ENCODE measurements around the gene PTGES2.
A peak's percentile ranks its signal among the peaks of the same experiment; 100 is the strongest.

PTGES2 gene

DNA sequence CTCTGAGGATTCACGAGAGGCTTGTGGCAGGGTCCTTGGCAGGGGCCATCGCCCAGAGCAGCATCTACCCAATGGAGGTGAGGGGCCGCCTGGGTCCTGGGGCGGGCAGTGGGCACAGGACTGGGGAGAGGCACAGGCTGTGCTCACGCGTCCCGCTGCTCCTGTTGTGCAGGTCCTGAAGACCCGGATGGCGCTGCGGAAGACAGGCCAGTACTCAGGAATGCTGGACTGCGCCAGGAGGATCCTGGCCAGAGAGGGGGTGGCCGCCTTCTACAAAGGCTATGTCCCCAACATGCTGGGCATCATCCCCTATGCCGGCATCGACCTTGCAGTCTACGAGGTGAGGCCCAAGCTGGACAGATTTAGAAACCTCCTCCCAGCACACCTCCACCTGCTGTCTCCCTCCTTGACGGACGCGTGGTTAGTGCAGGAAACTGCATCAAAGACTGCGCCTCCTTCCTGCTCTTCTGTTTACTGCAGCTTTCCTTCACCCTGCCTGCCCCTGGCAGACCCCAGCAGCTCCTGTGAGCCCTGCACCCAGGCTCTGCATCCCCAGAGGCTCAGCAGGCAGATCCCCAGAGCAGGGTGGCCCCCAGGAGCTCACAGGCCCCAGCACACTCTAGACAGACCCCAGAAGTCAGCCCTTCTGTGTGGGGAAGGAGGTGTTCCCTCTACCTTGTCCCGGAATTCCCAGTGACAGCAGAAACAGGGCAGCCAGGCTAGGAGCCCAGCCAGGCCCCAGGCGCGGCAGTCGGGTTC lies 21.2 kb downstream of the PTGES2 start:
- no peak overlapping the region for H3K4me3 ChIP-seq (ENCODE audit: low read depth, low read length)

GRCh38 chr9:128105538-128106175 lies 21.9 kb downstream of the PTGES2 start:
- no peak overlapping the region for H3K4me3 ChIP-seq (ENCODE audit: low read depth, low read length)

DNA sequence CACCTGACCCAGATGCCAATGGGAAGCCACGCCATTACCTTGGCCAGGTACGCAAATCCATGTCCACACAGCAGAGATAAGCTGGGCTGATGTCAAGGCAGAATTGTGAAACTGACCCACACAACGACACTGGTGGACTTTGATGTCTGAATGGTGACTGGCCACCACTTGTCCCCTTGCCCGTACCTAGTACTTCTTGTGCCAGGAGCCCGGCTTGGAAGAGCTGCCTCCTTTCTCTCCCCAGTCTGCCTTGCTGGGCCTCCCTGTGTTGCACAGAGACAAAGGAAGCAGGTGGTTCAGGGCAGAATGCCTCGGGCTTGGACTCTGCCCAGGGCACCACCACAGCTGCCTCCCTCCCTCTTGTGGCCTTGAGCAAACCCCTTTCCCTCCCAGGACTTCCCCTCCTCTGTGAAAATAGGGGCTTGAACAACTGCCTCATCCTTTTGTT lies 23.3 kb downstream of the PTGES2 start:
- H3K4me3 ChIP-seq (ENCODE audit: low read depth, low read length), result no peak overlapping the region

DNA sequence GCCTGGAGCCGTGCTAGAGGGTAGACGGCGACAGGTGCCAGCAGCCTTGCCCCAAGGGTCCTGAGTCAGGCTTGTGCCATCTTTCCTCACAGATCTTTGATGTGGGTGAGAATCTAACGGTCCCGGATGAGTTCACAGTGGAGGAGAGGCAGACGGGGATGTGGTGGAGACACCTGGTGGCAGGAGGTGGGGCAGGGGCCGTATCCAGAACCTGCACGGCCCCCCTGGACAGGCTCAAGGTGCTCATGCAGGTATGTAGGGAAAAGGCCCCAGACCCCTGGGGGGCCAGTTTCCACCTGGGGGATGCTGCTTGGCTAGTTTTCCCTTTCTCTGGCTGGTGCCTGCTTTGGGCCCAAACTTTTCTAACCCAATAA lies 24.0 kb downstream of the PTGES2 start:
- no peak overlapping the region for H3K4me3 ChIP-seq (ENCODE audit: low read depth, low read length)

GRCh38 chr9:128102861-128103588 lies 24.5 kb downstream of the PTGES2 start:
- H3K4me3 ChIP-seq (ENCODE audit: low read depth, low read length), result no peak overlapping the region

DNA sequence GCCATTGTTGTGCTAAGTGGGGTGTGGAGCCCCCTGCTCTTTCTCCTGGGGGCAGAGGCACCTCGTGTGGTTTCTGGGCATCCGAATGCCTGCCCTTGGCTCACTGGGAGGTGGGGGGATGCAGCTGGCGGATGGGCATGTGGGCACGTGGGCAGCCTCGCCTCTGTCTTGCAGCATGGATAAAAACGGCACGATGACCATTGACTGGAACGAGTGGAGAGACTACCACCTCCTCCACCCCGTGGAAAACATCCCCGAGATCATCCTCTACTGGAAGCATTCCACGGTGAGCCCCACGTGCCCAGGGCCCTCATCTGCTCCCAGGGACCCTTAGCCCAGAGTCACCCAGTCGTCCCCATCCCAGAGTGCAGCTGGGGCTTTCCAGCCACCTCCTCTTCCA lies 25.3 kb downstream of the PTGES2 start:
- no peak overlapping the region for H3K4me3 ChIP-seq (ENCODE audit: low read depth, low read length)

GRCh38 chr9:128101690-128102089 lies 25.8 kb downstream of the PTGES2 start:
- H3K4me3 ChIP-seq (ENCODE audit: low read depth, low read length), result no peak overlapping the region

DNA sequence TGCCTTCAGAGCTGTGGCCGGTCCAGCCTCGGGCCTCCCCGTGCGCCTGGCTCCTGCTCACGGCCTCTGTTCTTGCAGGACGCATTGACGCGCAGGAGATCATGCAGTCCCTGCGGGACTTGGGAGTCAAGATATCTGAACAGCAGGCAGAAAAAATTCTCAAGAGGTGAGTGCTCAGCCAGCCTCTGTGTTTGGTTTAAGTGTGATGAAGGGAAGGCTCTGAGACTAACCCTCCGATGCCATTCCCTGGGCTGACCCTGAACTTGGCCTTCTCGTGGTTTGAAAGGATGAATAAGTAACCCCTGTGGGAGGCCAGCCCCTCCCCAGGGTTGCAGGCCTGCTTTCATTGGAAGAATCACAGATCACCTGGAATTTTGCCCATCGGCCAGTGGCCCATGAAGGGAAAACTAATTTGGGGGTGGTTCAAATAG lies 26.3 kb downstream of the PTGES2 start:
- H3K4me3 ChIP-seq (ENCODE audit: low read depth, low read length), result no peak overlapping the region

GRCh38 chr9:128100581-128100980 lies 26.9 kb downstream of the PTGES2 start:
- no peak overlapping the region for H3K4me3 ChIP-seq (ENCODE audit: low read depth, low read length)

DNA sequence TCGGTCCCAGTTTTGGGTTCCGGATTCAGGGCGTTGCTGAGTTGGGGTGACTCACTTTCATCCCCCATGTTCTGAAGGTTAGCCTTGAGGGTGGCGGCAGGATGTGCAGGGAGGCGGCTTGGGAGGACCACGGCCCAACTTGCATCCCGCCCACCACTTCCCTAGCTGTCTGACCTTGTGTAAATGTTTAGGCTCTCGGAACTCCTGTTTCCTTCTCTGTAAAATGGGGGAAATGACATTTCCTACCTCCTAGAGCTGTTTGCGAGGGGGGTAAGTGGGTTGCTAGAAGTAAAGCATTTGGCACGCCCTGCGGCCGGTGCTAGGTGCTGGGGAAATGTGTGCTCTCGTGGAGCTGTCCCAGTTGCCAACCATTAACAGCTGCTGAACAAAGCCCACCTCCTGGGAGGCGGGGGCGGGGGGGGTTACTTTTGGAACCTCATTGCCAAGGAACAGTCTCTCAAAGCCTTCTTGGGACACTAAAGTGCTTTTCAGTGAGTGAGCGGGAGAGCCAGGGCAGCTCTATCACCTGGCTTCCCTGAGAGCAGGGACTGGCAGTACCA lies 27.5 kb downstream of the PTGES2 start:
- no peak overlapping the region for H3K4me3 ChIP-seq (ENCODE audit: low read depth, low read length)

- H3K4me3 ChIP-seq (ENCODE audit: low read depth, low read length), result peak overlapping the region; percentile 70
Measured at GRCh38 chr9:128099231-128099931, 28.1 kb downstream of the PTGES2 start.

GRCh38 chr9:128098297-128099230 lies 29.0 kb downstream of the PTGES2 start:
- peak overlapping the region; percentile 70 for H3K4me3 ChIP-seq (ENCODE audit: low read depth, low read length)

- no peak overlapping the region for H3K4me3 ChIP-seq (ENCODE audit: low read depth, low read length)
Measured at GRCh38 chr9:128097543-128098296, 29.8 kb downstream of the PTGES2 start.

DNA sequence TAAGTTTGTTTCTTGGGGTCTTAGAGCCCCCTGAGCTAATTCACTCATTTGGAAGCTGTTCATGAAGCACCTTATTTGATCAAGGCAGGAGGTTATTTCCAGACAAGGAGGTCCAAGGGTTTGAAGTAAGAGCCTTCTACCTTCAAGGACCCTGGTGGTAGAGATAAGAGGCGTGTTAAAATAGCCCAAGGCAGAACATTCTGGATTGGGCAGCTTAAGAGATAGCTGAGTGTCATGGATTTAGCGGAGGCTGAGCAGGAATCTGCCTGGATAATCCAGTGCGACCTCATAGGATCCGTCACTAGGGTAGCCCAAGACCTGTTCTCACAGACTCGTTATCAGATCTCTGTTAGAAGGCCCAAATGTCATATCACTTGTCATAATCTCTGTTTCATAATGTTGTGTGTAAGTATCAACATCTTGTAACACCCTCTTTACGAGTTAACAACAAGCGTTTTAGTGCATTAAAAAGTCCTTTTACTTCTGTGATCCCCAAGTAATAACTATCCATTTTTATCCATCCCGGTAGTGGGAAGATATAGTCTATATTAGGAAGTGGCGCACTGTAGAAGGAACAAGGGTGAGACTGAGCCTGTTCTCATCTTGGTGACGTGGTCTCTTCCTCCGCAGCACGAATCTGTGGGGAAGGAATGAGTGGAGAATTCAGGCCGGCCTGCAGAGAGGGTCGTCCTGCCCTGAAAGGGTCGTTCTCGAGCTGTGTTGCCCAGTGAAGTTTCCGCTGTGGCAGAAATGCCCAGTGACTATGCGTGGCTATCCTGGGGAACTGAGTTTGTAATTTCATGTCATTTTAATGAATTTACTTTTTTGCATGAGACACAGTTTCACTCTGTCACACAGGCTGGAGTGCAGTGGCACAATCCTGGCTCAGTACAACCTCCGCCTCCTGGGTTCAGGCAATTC lies 30.7 kb downstream of the PTGES2 start:
- H3K4me3 ChIP-seq (ENCODE audit: low read depth, low read length), result no peak overlapping the region

DNA sequence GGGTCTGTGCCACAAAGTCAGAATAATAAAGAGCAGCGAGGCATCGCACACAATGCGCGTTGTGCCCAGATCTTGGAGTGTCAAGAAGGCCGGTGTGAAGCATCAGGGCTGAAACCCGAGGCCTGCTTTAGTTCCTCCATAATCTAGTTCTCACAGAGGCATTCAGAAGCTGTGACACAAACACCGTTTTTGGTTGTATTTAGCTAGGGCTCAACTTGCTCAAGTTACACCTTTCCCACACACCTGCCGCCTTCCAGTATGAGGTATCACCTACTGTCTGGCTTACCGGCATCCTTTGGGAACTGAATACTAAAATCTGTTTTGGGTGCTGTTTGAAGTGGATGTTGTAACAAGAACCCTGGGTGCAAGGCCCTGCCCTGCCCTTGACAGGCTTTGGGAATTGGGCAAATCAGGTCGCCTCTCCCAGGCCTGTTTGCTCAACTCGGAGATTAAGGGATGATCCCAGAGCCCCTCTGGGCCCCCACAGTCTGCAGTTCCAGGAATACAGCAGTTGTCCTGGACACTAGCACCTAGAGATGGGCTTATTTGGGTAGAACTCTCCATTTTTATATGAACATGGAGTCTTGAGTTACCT lies 32.5 kb downstream of the PTGES2 start:
- H3K4me3 ChIP-seq (ENCODE audit: low read depth, low read length), result no peak overlapping the region

DNA sequence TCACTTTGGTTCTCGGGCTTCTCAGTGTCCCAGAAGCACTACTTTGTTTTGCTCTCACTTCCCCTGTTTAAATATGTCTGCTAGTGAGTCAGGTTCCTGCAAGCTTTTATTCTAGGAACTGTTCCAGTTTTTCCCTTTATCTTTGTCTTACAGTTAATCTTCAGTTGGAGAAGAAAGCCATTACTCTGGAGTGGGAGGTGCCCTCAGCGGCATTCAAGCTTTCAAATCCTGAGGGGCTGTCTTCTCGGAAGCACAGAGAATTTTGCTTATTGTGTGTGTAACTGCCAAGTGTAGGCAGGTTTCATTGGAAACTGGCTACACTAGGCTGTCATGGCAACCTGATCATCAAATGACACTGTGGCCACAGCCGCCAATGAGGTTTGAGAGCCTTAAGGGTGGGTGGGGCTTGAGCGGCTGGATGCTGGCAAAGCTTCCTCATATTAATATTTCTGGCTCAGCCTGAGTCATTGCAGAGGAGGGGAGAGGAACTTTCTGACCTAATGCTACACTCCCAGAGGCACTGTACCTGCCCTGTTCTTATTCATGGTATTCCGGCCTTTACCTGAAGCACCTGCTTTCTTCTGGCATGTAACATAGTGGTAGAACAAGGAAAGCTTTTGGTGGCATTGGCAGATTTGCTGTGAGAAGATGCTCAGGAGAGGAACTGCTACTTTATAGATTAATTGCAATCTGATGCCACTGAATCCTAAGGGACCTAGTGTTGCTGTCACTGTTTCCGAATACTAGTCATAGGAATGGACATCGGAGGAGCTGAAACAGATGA lies 33.2 kb downstream of the PTGES2 start:
- no peak overlapping the region for H3K4me3 ChIP-seq (ENCODE audit: low read depth, low read length)

DNA sequence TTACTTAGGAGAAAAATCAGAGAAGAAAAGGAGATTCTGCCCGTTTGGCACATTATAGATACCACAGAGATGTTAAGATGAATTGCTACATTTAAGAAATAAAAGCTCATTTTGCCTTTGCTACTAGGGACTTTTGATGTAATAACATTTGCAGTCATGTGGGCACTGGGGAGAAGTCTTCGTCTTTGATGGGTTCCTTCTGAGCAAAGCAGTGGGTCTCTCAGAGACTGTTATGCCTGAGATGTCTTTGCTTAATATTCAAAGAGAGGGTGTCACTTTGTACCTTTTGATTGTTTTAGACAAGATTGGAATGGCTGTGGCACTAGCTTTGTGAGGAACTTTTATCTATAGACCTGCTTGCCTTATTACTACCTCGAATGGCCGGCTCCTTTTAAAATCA lies 34.5 kb downstream of the PTGES2 start:
- H3K4me3 ChIP-seq (ENCODE audit: low read depth, low read length), result no peak overlapping the region
